ENCODE measurements around the gene CPSF6.

The CPSF6 gene

GRCh38 chr12:69318225-69318624 is 78.9 kb downstream of the CPSF6 start:
- no peak for DNase-seq (ENCODE audit: low read depth, low spot score)
- in situ Hi-C loops (cut with HindIII; ENCODE audit: low sequenced_read_pairs) = no loop called here
- no peak overlapping the region for H3K4me3 ChIP-seq (ENCODE audit: low read depth, low read length)
- TF ChIP-seq CTCF (IDR thresholded peaks at IDR 0.05; ENCODE audit: low read depth, low read length) = no peak

DNA sequence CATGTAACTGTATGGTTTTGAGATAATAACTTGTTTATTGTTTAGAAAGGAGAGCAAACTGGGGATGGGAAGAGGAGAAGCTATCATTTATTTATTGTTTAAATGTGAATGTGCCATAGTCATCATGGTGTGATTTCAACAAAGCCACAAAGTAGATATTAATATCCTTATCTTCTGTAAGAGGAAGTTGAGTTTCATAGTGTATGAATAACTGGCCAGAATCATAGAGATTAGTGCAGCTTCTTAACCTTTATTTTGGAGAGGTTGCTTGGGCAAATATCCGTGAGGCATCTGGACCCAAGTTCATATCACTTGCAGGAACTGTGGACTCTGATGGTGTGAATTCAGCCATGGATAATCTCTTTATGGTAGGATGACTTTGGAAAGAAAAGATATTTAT is 82.0 kb downstream of the CPSF6 start:
- in situ Hi-C loops (cut with HindIII; ENCODE audit: low sequenced_read_pairs) = no loop called here
- H3K4me3 ChIP-seq (ENCODE audit: low read depth, low read length) = no peak overlapping the region
- no peak for DNase-seq (ENCODE audit: low read depth, low spot score)

More for the DNA sequence above, 82.0 kb downstream of the CPSF6 start:
- no peak for TF ChIP-seq CTCF (IDR thresholded peaks at IDR 0.05; ENCODE audit: low read depth, low read length)

All from astrocyte of the spinal cord (primary cell).